Epidermal melanocyte (primary cell): ENCODE data around the gene CCL4.
A peak's percentile ranks its signal among the peaks of the same experiment; 100 is the strongest.
"Not testable (repeated sequence)": the region's sequence is repeated elsewhere in the genome, so short reads cannot be mapped to it uniquely, and the experiment has no call there.

Experiments used
- DNase-seq: peaks from one replicate; pipeline ENCODE4 v3.0.0; 2011; ENCODE audit warnings: low spot score; ENCODE audit not compliant: insufficient read length

Gene CCL4

DNA sequence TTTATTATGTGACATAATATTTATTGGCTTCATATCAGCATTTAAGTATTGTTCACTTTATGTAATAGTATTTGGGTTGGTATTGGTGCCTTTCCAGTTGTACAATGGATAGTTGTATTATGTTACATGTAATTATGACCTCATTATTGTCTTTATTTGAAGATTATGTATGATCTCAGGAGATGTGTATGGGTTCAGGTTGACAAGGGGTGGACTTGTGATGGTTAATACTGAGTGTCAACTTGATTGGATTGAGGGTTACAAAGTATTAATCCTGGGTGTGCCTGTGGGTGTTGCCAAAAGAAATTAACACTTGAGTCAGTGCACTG is 12.0 kb downstream of the CCL4 start:
- not testable (repeated sequence) for DNase-seq

DNA sequence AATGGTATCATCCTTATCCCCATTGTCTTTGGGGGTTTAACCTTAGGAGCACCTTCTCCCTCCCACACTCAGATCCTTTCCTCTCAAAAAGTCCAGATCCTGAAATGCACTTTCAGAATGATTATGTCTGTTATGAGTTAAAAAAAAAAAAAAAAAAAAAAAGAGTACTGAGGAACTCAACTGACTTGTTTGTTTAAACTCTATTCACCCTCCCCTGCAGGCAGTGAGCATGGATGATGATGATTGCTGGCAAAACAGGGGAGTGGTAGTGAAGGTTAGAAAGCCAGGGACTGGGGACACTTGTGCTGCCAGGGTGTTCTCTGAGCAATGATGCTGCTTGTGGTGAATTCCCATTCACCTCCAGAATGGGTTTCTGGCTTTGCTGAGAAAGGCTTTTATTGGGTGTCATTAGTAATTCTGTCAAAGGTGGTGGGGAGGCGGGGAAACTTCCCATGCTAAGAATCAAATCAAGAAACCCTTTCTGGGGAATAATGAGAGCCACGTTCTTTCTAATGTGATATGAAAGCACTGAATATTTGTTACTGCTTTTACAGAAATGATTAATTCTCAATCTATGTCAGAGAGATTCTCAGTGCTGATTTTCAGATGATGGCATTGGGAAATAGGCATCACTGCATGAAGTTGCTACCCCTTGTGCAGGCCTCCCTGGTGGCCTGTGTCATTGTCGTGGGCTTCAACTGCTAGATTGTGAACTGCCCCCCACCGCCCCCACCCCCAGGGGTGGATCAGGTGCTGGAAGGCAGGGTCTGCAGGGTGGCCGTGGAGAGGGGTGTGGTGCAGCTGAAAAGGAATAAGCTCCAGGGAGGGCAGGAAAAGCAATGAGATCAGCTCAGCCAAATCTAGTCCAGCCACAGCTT is 14.1 kb downstream of the CCL4 start:
- DNase-seq: no peak

DNA sequence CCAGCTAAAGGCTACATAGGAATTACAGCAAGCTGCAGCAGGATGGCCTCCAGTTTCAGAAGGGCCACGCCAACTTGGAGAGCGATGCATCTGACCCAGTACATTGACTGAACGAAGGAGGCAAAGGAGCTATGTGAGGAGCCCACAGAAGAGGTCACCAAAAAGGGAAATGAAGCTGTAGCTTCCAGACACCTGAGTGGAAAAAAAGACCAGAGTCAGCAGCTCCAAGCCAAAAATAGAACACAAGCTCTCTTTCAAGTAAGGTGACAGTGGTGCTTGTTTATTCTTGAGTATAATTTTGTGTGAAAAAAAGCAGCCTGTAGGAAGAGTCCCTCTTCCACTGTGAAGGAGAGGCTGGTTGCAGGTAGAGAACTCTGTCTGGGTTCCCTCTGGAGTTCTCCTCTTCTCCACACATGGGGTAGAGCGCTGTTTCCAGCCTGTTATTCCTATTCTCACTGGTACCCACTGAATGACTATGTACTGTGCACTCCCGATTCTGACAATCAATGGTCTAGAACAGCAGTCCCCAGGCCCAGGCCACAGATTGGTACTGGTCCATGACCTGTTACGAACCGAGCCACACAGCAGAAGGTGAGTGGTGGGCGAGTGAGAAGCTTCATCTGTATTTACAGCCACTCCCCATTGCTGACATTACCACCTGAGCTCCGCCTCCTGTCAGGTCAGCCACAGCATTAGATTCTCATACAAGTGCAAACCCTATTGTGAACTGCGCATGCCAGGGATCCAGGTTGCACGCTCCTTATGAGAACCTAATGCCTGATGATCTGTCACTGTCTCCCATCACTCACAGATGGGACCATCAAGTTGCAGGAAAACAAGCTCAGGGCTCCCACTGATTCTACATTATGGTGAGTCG is 15.1 kb downstream of the CCL4 start:
- DNase-seq: no peak

DNA sequence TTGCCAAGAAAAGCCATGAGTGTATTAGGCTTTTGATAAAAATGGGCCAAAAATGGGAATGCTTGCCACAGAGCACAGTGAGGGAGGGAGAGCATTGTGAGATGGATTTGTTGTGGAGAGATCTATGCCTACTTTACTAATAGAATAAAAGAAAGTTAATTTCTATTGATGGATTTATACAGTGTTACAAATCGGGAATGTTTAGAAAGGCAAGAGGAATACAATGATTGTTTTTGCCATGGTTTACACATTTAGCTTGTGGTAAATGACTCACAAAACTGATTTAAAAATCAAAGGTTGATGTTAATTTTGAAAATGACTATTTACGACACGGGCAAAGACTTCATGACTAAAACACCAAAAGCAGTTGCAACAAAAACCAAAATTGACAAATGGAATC is 16.6 kb downstream of the CCL4 start:
- no peak for DNase-seq

DNA sequence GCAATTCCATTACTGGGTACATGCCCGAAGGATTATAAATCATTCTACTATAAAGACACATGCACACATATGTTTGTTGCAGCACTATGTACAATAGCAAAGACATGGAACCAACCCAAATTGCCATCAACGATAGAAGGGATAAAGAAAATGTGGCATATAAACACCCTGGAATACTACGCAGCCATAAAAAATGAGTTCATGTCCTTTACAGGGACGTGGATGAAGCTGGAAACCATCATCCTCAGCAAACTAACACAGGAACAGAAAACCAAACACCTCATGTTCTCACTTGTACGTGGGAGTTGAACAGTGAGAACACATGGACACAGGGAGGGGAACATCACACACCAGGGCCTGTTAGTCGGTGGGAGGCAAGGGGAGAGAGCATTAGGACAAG is 17.5 kb downstream of the CCL4 start:
- not testable (repeated sequence) for DNase-seq

DNA sequence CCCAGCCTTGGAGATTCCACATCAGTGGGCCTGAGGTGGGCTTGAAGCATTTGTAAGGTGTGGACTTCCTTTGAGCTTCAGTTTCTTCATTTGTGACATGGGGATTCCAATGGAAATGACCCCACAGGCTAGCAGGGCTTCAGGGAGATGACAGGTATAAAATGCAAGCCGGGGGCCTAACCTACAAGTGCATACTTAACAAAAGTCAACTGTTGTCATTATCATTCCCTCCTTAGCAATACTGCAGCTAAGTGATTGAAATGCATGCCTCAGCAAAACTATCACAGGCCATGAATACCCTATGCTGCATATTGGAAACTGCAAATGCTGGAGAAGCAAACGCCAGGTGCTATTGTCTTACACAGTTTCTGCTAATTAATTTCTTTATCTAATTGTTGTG is 19.8 kb downstream of the CCL4 start:
- DNase-seq: no peak

DNA sequence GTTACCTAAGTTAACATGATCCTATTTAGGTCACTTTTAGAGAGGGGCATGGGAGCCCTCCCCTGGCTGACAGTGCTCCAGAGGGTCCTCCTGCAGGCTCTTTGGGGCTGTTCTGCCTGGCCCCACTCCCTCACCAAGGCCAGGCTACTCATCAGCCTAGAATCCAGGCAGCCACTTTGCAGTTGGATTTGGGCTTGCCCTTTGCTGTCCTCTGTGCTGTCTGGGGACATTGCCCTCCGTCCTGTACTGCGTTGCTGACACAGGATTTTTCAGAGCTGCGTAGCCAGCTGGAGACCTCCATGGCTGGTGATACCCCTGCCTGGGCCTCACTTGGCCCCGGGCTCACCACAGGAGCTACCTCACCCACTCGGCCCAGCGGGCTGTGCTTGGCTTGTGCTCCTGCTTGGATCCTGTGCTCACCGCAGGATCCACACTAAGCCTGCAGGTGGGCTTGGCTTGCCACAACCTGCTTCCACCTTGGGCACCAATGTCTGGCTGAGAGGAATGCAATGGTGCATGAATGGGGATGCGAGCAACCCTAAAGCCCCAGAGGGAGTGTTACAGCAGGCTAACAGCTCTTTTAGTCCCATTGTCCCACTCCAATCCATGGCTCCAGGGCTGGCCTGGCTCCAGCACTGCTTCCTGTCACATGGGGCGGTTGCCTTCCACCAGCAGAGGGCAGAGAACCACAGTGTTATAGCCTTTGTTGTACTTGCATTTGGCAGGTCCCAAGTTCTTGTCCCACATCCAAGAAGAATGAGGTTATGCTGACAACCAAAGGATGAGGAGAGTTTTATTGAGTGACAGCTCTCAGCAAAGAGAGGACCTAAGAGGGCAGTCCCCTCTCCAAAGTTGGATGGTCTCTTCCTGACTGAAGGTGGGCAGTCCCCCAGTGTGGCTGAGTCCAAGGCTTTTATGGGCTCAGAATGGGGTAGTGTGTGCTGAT is 21.5 kb downstream of the CCL4 start:
- DNase-seq: no peak

DNA sequence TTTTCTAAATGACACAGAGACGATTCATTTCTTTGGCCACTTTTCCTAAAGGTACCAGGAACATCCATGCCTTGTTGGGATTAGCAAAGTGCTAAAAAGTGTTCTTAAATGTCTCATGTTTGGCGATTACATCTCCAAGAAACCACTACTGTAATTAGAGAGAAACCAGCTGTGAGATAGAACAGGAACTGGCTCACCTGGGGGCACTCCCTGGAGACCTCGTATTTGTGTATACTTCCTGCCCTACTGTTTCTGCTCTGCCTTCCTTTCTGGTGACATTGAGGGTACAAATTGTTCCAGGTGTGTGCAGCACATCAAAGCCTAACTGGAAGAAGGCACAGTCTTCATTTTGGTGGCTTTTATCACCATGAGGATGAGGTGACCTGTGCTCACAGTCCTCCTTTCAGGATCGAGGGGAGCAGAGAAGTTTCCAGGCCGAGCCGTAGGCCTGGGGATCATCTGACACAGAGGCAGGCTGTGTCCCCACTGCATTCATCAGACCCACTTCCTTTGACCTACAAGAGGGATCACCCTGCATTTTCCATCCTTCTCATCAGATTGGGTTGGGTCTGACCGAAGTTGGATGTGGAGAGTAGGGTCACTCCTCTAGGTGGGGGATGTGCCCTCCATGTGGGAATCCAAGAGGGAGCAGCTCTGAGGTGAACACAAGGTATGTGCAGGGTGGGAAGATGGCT is 23.7 kb downstream of the CCL4 start:
- no peak for DNase-seq

DNA sequence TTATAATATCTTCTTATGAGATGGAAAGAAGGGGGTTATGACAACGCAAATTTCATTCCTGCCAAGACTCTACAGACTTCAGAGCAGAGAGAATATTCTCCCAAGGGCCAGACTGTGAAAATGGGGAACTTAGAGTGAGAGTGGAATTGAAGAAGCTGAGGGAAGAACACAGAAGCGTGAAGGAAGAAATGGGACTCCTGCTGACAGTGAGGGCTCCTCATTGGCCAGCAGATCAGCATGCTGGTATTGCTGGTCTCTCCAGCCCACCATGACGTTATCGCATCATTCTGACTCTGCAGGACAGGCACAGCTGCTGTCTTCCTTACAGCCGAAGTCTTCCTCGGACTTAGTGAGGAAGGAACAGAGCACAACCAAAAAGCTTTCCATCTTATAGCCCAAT is 24.3 kb downstream of the CCL4 start:
- no peak for DNase-seq

DNA sequence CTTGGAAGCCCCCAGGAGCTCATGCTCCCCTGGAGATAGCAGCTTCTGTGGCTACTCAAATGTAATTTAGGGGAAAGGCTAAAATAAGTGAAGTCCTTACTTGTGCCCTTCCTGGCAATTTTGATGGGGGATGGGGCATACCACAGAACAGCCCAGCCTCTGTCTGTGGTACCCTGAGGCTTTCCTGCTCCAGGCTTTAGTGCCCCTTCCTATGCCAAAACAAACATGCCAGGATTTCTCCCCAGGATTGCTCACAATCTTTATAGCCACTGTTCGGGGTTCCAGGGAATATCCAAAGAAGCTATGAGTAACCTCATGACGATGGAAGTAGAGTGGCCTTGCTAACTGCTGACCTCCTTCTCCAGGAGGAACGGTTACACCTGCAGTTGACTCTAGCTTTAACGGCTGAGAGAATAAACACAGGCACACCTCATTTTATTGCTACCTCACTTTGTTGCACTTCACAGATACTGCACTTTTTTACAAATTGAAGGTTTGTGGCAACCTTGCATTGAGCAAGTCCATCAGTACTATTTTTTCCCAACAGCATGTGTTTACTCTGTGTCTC is 24.9 kb downstream of the CCL4 start:
- no peak for DNase-seq

DNA sequence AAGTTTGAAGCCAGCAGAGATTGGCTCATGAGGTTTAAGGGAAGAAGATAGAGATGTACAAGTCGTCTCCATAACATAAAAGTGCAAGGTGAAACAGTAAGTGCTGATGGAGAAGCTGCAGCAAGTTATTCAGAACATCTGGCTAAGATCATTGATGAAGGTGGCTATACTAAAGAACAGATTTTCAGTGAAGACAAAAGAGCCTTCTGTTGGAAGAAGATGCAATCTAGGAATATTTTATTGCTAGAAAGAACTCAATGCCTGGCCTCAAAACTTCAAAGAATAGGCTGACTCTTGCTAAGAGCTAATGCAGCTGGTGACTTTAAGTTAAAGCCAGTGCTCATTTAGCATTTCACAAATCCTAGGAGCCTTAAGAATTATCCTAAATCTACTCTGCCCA is 26.0 kb downstream of the CCL4 start:
- DNase-seq: no peak

DNA sequence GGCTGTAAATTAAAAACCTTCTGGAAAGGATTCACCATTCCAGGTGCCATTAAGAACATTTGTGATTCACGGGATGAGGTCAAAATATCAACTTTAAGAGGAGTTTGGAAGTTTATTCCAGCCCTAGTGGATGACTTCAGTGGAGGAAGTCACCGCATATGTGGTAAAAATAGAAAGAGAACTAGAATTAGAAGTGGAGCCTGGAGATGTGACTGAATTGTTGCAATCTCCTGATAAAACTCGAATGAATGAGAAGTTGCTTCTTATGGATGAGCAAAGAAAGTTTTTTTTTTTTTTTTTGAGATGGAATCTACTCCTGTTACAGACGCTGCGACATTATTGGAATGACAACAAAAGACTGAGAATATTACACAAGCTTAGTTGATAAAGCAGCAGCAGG is 26.7 kb downstream of the CCL4 start:
- no peak for DNase-seq

DNA sequence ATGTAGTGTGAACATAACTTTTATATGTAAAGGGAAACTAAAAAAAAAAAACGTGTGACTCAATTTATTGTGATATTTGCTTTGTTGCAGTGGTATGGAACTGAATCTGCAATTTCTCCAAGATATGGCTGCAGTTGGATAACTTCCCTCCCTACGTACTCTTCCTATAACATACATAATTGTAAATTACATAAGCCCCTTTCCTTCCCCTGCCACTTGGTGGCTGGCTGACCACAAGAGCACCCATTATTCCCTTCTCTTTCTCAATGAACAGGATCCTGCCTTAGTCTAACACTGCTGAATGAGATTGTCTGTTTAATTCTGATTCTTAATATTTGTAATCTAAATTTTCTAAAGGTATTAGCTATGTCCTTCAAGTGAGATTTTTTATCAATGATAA is 27.8 kb downstream of the CCL4 start:
- no peak for DNase-seq

DNA sequence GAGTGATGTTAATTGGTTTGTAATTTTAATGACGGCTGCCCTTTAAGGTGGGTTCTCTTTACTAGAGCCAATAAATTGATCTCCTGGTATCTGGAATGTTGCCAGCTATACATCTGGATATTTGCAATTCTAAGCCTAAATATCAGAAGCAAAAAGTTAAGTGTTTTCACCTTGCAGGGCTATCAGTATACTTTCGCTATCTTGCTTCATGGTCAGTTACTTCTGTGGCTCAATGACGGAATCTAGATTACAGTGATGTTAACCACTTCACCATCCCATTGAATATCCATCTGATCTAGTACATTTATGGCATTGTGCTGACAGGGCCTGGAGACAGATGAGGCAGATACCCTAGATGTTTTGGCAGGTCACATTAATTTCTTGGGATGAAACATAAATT is 28.3 kb downstream of the CCL4 start:
- no peak for DNase-seq

DNA sequence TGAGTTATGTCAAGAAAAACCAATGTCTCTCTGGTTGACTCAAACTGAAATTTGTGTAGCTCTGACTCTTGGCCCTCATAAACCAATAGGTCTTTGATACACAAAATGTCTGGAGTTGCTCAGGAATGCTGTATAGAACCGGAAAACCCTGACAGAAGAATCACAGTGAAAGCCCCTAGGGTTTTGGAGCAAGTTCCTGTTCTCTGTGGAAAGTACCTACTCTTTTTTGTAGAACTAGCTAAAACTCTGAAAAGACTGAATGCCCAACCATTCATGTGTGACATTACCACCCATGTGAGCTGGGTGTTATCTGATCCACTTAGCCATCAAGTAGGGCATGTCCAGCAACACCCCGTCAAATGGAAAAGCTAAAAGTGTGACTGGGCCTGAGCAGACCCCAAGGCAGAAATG is 28.8 kb downstream of the CCL4 start:
- DNase-seq: no peak

DNA sequence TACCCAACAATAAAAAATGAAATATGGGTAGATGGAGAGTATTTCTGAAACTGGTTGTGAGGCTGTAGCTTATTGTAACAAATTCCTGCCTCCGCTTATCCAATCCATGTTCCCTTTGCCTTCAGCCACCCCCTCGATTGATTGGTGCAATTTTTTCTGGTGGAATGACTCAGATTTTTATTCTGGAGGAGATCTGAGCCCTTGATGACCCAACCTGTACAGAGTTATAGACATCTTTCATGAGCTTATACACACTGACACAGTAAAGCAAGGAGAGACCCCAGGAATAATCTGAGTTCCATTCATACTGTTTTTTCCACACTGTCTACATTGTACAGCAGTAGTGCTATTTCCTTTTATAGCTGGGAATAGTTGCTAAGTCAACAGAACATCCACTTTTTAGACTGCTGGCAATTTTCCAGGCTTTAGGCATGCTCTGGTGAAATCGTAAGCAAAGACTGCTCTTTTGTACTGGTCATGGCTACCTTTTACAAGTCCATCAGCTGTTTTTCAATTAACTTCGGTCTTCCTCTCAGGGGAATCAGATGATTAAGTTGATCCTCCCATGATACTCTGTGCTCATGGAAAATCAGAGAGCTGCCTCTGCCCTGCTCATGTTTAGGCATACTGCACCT is 30.1 kb downstream of the CCL4 start:
- DNase-seq: peak; percentile 77

DNA sequence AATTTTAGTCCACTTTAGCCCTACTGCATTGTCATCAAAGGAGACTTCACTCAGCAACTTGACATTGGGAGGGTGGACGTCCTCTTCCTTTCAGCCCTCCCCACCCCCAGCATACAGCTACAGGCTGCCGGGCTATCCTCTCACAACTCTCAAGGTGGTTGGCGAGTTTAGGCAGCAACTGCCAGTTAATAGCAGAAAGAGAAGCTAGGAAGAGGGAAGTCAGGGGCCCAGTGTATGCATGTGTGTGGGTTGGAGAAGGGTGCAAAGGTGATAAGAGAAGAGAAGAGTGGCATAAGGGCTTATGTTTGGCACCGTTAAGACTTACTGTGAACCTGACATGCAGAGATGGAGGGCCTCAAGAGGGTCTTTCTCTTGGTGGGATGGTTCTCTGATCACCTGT is 31.8 kb downstream of the CCL4 start:
- DNase-seq: no peak

DNA sequence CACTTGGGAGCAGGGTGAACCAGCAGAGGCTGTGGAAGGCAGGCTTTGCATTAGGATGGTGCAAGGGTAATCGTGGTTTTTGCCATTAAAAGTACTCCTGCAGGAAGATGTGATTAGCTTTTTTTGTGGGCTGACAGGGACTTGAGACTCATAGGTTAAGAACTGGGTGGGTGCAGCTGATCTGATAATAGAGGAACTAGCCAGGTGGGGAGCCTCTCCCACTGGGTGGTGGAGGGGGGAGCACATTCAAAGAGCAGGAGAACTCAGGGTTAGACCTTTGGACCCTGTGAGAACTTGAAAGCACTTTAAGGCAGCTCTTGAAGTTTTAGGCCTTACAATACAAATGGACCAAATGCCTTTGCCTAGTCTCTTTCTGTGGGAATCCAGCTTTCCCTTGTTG is 32.4 kb downstream of the CCL4 start:
- no peak for DNase-seq

DNA sequence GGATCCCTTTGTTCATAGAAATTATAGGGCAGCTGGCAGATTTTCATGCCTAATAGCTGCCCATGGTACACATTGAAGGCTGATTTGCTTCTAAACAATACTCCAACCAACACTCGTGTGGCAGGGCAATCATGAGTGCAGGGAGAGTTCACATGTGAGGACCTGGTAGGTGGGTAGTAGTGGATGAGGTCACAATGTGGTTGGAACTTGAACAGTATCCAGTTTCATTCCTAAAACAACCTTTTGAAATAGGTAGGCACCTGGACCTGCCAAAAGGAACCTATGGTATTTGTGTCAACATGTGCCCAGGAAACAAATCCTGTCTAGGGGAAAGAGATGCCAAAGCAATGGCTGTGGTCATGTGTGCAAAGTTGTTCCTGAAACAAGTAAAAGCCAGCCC is 32.8 kb downstream of the CCL4 start:
- DNase-seq: no peak

DNA sequence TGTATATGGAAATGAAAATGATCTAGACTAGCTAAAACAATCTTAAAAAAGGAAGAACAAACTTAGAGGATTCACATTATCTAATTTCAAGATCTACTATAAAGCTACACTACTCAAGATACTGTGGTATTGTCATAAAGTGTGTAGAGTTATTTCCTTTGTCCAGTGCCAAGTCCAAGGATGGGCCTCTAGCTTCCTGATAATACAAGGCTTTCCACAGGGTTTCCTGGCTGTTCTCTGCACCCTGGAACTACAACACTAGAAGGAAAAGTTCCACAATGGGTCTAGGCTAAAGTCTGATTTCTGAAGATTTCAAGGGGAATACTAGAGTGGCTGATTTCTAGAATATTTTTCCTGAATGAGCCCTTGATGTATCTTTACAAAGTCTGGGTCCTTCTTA is 38.6 kb downstream of the CCL4 start:
- DNase-seq: no peak
